GM10266 (cell line): ENCODE measurements around the gene GOLGA8N.
"Not testable (repeated sequence)": the region's sequence is repeated elsewhere in the genome, so short reads cannot be mapped to it uniquely, and the experiment has no call there.

Experiments used
- DNase-seq: peaks from one replicate; pipeline ENCODE4 v3.0.0; 2012; ENCODE audit errors: extremely low spot score
- CTCF ChIP-seq: IDR thresholded peaks from 2 replicates; pipeline ENCODE4 v1.5.1; 2012; ENCODE audit warnings: mild to moderate bottlenecking, low read depth; ENCODE audit not compliant: control insufficient read depth, insufficient read depth; ENCODE audit errors: missing control alignments

GOLGA8N gene

GRCh38 chr15:32593151-32593550 is at the start of gene GOLGA8N:
GOLGA8N (plus strand) TSS chr15:32593456.
- not testable (repeated sequence) for DNase-seq

GRCh38 chr15:32543456-32543855 is 49.8 kb upstream of the GOLGA8N start:
- not testable (repeated sequence) for DNase-seq

- not testable (repeated sequence) for DNase-seq
Measured at GRCh38 chr15:32545129-32545528, 48.1 kb upstream of the GOLGA8N start.

- not testable (repeated sequence) for DNase-seq
Measured at GRCh38 chr15:32554587-32554986, 38.7 kb upstream of the GOLGA8N start.

- DNase-seq = not testable (repeated sequence)
Measured at GRCh38 chr15:32562198-32562597, 31.1 kb upstream of the GOLGA8N start.

- not testable (repeated sequence) for DNase-seq
Measured at GRCh38 chr15:32568988-32569387, 24.3 kb upstream of the GOLGA8N start.

GRCh38 chr15:32578482-32578881 is 14.8 kb upstream of the GOLGA8N start:
- DNase-seq = not testable (repeated sequence)

- not testable (repeated sequence) for DNase-seq
Measured at GRCh38 chr15:32585844-32586243, 7.4 kb upstream of the GOLGA8N start.

- not testable (repeated sequence) for DNase-seq
Measured at GRCh38 chr15:32609518-32609917, 16.3 kb downstream of the GOLGA8N start.

GRCh38 chr15:32610719-32611118 is 17.5 kb downstream of the GOLGA8N start:
- DNase-seq = not testable (repeated sequence)

- DNase-seq = not testable (repeated sequence)
Measured at GRCh38 chr15:32614712-32615050, 21.4 kb downstream of the GOLGA8N start.

- peak; percentile 62 for DNase-seq
Measured at GRCh38 chr15:32615051-32615870, 22.0 kb downstream of the GOLGA8N start, which contains the start of gene ARHGAP11A. ARHGAP11A (plus strand) TSS chr15:32615504; CDS start chr15:32616212, 708 bp downstream.

GRCh38 chr15:32615871-32616426 is 22.7 kb downstream of the GOLGA8N start:
- DNase-seq = not testable (repeated sequence)

GRCh38 chr15:32636410-32636809 is 43.2 kb downstream of the GOLGA8N start:
- no peak for DNase-seq
- TF ChIP-seq CTCF = no peak

- no peak for TF ChIP-seq CTCF
- no peak for DNase-seq
Measured at GRCh38 chr15:32636908-32637567, 43.8 kb downstream of the GOLGA8N start.
